Ascending aorta (tissue), 2 donors: ENCODE data around the gene PLCB1. TPM values are rescaled to one million over a fixed set of nuclear protein-coding genes. Genes with fewer than 3 reads are reported as not detected.

ENCODE experiments used
- DNase-seq, 2 donors: peaks; one replicate each; pipeline ENCODE4 v3.0.0-alpha.2; 2019; ENCODE audit warnings: low spot score in 2 of 2
- H3K27ac ChIP-seq, 2 donors: fragments of 200-600 bp; sonication (generic); one replicate each; pipeline ENCODE4 v1.5.1; 2016 to 2017; ENCODE audit warnings: mild to moderate bottlenecking in 1 of 2
- H3K27me3 ChIP-seq: fragments of 200-600 bp; sonication (generic); one replicate; pipeline ENCODE4 v1.5.1; 2017
- H3K36me3 ChIP-seq, 2 donors: fragments of 200-600 bp; sonication (generic); one replicate each; pipeline ENCODE4 v1.5.1; 2016
- H3K4me1 ChIP-seq, 2 donors: fragments of 200-600 bp; sonication (generic); one replicate each; pipeline ENCODE4 v1.5.1; 2016 to 2017; ENCODE audit warnings: mild to moderate bottlenecking in 1 of 2
- H3K4me3 ChIP-seq, 2 donors: fragments of 200-600 bp; sonication (generic); one replicate each; pipeline ENCODE4 v1.5.1; 2016 to 2017; ENCODE audit warnings: mild to moderate bottlenecking in 1 of 2
- H3K9me3 ChIP-seq, 2 donors: fragments of 200-600 bp; sonication (generic); one replicate each; pipeline ENCODE4 v1.5.1; 2016
- CTCF ChIP-seq, 3 experiments: fragments of 200-600 bp in 2 of 3; fragments of 450-650 bp in 1 of 3; sonication (generic) in 2 of 3; IDR thresholded peaks; one replicate each; pipeline ENCODE4 v1.5.1; 2016 to 2019; ENCODE audit warnings: antibody characterized with exemption in 3 of 3, mild to moderate bottlenecking in 1 of 3, moderate library complexity in 1 of 3
- intact Hi-C: fragments of 100-400 bp; cut with DNase I; formaldehyde crosslinking; loops from one replicate; pipeline ENCODE4 v1.15.1; 2023
- total RNA-seq: library from RNA; depleted of rRNA; stranded (reverse); fragments of >200 nt; gene quantifications from one replicate; pipeline ENCODE4 v1.1.0, GENCODE V29; 2016

The PLCB1 gene
- total RNA-seq, 1 donor from 2014 or later: 22.9 TPM

GRCh38 chr20:8602389-8603116, 470.5 kb downstream of the PLCB1 start:
- no peak for TF ChIP-seq CTCF (IDR thresholded peaks at IDR 0.05)
- intact Hi-C loops: no loop called here
- H3K27me3 ChIP-seq: no peaks in the 10 kb centered on the region
- no peaks in the 10 kb centered on the region for H3K9me3 ChIP-seq
- no peak for DNase-seq
- H3K4me3 ChIP-seq: peak overlapping the region in 1 of 2 donors; percentile 16
- H3K4me1 ChIP-seq: no peaks in the 10 kb centered on the region
- H3K36me3 ChIP-seq: no peaks in the 10 kb centered on the region
- no peak overlapping the region for H3K27ac ChIP-seq

- intact Hi-C loops: no loop called here
- no peaks in the 10 kb centered on the region for H3K36me3 ChIP-seq
Measured at GRCh38 chr20:8608470-8608869, 476.4 kb downstream of the PLCB1 start.

GRCh38 chr20:8616792-8617191, 484.7 kb downstream of the PLCB1 start:
- H3K27ac ChIP-seq: no peak overlapping the region
- intact Hi-C loops: no loop called here
- H3K4me1 ChIP-seq: no peaks in the 10 kb centered on the region
- no peaks in the 10 kb centered on the region for H3K36me3 ChIP-seq
- H3K27me3 ChIP-seq: no peaks in the 10 kb centered on the region
- no peaks in the 10 kb centered on the region for H3K9me3 ChIP-seq
- TF ChIP-seq CTCF (IDR thresholded peaks at IDR 0.05): no peak
- no peak overlapping the region for H3K4me3 ChIP-seq
- DNase-seq: no peak

More at GRCh38 chr20:8608470-8608869, 476.4 kb downstream of the PLCB1 start:
- Histone ChIP-seq H3K4me1 (no peaks in the 10 kb centered on the region), H3K27me3 (no peaks in the 10 kb centered on the region), H3K4me3 (no peak overlapping the region), H3K27ac (no peak overlapping the region), H3K9me3 (no peaks in the 10 kb centered on the region)
- TF ChIP-seq CTCF (IDR thresholded peaks at IDR 0.05): no peak
- no peak for DNase-seq

- no peak for TF ChIP-seq CTCF (IDR thresholded peaks at IDR 0.05)
- intact Hi-C loops: no loop called here
Measured at GRCh38 chr20:8621001-8621400, 488.9 kb downstream of the PLCB1 start.

GRCh38 chr20:8624046-8624445, 492.0 kb downstream of the PLCB1 start:
- intact Hi-C loops: no loop called here
- H3K27ac ChIP-seq: no peak overlapping the region
- no peak overlapping the region for H3K4me3 ChIP-seq
- TF ChIP-seq CTCF (IDR thresholded peaks at IDR 0.05): no peak
- no peak for DNase-seq
- H3K9me3 ChIP-seq: no peaks in the 10 kb centered on the region
- H3K27me3 ChIP-seq: no peaks in the 10 kb centered on the region
- no peaks in the 10 kb centered on the region for H3K4me1 ChIP-seq
- no peaks in the 10 kb centered on the region for H3K36me3 ChIP-seq

More at GRCh38 chr20:8621001-8621400, 488.9 kb downstream of the PLCB1 start:
- no peak overlapping the region for H3K4me3 ChIP-seq
- H3K27me3 ChIP-seq: no peaks in the 10 kb centered on the region
- DNase-seq: no peak
- H3K36me3 ChIP-seq: no peaks in the 10 kb centered on the region
- H3K27ac ChIP-seq: no peak overlapping the region
- H3K9me3 ChIP-seq: no peaks in the 10 kb centered on the region
- no peaks in the 10 kb centered on the region for H3K4me1 ChIP-seq
